Spleen (tissue), 7 donors: ENCODE measurements around the gene RNF212B.

Experiments
- CTCF ChIP-seq, 11 experiments: fragments of 200-600 bp in 7 of 11; fragments of 450-650 bp in 4 of 11; sonication (generic) in 4 of 11; IDR thresholded peaks in 8 of 11; conservative IDR thresholded peaks in 3 of 11; 1 replicate in 7 of 11; 2 replicates in 4 of 11; pipeline versions ENCODE4 v1.4.0 to v1.8.0; 2016 to 2021; ENCODE audit warnings: antibody characterized with exemption in 11 of 11, inconsistent platforms in 4 of 11, mild to moderate bottlenecking in 1 of 11
- POLR2A ChIP-seq, 3 donors: fragments of 450-650 bp; IDR thresholded peaks; one replicate each; pipeline ENCODE4 v1.5.1; 2017; ENCODE audit warnings: antibody characterized with exemption in 3 of 3, mild to moderate bottlenecking in 1 of 3
- donor health status: DM: no; HTN: no; CAD: no; lungs with moderate emphysema.
- donor health status: DM: no; HTN: no; CAD: no.
- donor health status: DM: no; HTN: no; CAD: no.

GRCh38 chr14:23277189-23277588 is 39.5 kb downstream of the RNF212B start:
- TF ChIP-seq CTCF (IDR thresholded peaks at IDR 0.05 in 8 of 11, conservative IDR thresholded peaks at IDR 0.05 in 3 of 11), result no peak
- TF ChIP-seq POLR2A (IDR thresholded peaks at IDR 0.05), result no peak
